RPMI7951 (cell line): Measurements from ENCODE around the gene C10orf105. TPM values are rescaled to one million over a fixed set of nuclear protein-coding genes. Genes with fewer than 3 reads are reported as not detected.
A peak's percentile ranks its signal among the peaks of the same experiment; 100 is the strongest.

ENCODE experiments used
- DNase-seq: peaks from one replicate; pipeline ENCODE4 v3.0.0-alpha.2; 2012; ENCODE audit warnings: low read depth
- total RNA-seq: library from RNA; depleted of rRNA; stranded (reverse); fragments of >200 nt; shearing (Covaris generic); gene quantifications from 2 replicates; pipeline ENCODE4 v1.2.3, GENCODE V29; 2014; rRNA removed

C10orf105 gene, protein sequence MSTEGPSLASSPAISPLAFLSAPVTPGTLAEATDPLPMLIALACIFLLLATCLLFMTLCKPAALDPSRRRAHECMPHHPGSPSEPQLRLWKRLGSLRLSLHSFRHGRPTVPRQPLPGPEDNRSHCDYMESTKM
- 0.10 and 0.12 TPM in 2 replicates for total RNA-seq

DNA sequence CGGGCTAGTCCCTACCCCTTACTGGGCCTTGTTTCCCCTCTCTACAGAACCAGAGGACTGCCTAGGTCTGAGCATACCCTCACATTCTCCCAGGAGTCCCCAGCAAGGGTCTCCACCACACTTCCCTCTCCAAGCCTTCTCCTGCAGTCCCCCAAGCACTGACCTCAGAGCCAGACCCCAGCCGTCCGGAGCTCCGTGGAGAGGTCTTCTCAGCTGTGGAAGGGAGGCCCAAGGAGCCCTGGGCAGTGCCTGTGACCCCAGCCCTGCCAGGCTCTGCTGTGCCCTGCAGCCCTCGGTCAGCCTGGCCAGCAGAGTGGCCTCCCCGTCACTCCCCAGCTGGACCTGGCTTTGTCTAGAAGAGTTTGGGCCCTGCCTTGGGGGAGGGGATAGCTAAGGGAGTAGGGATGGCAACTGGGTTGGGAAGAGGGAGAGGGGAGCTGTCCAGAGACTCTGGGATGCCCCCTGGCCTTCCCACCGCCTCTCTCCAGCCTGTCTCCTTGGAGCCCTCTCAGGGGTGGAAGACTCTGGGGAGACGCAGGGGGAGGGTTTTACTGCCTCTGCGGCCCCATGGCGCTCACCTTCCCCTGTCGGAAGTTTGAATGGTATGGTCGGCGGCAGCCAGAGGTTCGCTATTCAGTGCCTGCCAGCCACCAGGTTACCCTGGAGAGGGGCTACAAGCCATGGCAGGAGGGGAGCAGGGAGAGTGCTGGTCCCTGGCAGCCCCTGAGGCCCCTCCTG lies at the start of gene C10orf105:
C10orf105 (minus strand) TSS at position 315 of the 738 bp plus-strand sequence. CDS start 3,441 bp downstream, outside the sequence.
- no peak for DNase-seq

DNA sequence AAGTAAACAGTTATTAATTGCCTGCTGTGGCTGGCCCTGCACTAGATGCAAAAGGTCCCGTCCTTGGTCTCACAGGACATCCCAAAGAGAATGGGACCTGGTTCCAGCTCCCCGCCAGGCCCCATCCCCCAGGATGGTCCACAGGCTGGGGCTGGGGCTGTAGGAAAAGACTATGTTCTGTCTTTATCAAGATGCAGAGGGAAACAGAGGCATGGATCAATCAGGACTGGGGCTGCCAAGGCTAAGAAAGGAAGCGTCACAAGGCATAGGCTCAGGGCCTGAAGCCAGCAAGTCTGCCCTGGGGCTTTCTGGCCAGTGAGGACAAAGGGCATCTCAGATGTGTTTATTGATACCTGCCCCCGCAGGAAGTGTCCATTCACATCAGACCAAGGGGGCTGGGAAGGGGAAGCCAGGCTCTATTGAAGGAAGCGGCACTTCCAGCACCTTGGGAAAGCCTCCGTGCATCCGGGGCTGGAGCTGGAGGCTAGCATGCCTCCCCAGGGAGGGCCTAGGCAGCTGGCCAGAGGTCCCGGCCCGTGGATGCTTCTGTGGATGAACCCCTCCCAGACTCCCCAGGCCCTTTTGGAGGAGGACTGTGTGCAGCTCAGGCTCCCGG lies 48.0 kb upstream of the C10orf105 start:
- DNase-seq = peak; percentile 70

DNA sequence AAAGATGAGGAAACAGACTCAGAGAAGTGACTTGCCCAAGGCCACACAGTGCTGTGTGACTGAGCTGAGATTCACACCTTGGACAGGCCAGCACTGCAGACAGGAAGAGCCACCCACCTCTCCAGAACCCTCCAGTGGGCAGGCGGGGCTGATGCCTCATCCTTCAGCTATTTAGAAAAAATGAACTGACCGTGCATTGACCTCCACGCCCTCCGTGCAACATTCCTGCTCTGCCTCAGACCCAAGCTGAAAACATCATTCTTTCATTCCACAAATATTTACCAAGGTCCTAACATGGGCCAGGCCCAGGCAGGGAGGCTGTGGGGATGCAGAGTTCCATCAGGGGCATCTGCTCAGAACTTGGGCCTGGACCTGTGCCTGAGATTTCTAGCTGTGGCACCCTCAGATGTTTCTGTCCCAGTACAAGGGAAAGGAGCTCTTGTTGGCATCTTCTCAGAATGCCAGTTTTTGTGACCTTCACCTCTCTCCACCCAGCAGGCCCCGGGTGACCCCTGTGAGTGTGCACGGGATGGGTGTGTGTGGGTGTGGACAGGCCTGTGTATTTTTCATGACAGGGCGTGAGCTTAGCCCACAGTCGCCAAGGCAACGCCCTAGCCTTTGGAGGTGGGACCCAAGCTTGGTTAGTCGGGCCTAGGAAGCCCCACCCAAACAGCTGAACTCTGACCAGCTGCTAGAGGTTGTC lies 47.3 kb upstream of the C10orf105 start:
- DNase-seq = peak; percentile 91

DNA sequence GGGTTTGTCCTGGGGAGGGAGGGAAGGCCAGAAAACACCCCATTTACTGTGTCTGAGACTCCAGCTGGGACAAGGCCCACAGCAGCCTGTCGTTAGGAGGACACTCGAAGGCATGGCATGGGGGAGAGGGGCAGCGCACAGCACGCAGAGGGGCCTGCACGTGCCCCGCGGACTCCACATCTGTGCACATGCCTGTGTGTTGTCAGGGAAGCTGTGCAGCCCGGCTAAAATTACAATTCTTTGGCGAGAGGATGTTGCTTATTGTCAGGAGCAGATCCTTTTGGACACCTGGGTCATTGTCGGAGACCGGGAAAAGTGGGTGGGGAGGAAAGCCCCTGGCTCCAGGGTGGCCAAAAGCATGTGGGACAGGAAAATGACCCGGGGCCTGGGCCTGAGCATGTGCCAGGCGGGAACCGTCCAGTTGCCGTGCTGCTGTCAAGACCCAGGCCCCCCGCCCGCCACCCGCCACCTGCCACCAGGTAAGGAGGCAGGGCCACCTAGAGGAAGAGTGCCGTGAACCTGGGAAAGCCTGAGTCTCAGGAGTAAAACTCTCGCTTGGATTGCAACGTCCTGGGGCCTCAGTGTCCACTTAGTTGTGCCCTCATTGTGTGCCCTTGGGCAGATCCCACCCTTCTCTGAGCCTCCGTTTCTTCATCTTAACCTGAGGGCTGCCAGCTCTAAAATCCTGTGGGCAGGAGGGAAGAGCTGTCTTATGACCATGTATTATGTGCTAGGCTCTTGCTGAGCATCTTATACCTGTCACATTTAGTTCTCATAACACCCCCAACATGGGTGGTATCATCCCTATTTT lies 46.5 kb upstream of the C10orf105 start:
- DNase-seq = no peak

DNA sequence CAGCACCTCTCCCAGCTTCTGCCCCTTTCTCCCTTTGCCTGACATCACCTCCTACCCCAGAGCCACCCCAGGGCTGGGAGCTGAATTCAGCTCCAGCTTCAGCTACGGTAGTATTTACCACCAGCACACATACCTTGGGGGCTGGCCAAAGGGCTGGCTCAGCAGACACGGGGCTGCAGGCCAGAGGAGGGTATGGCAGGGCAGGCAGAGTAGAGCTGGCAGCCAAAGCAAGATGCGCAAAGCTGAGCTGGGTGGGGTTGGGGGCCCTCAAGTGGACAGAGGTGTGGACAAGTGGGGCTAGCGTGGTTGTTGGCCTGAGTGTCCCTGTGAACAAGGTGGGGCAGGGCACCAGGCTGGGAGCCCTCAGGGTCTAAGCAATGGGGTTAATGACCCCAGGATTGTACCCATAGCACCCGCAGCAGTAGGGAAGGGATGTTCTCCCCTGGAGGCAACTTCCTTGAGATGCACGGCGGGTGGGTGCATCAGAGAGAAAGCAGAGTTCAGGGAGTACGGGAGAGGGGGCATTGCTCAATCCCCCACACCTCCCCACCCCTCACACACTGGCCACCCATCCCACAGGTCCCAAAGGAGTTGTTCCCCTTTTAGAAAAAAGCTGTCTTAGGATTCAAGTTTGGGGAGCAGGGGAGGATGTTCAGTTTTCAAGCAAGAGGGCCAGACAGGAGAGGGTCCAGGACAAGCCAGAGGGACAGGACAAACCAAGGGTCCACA lies 45.8 kb upstream of the C10orf105 start:
- DNase-seq = no peak

DNA sequence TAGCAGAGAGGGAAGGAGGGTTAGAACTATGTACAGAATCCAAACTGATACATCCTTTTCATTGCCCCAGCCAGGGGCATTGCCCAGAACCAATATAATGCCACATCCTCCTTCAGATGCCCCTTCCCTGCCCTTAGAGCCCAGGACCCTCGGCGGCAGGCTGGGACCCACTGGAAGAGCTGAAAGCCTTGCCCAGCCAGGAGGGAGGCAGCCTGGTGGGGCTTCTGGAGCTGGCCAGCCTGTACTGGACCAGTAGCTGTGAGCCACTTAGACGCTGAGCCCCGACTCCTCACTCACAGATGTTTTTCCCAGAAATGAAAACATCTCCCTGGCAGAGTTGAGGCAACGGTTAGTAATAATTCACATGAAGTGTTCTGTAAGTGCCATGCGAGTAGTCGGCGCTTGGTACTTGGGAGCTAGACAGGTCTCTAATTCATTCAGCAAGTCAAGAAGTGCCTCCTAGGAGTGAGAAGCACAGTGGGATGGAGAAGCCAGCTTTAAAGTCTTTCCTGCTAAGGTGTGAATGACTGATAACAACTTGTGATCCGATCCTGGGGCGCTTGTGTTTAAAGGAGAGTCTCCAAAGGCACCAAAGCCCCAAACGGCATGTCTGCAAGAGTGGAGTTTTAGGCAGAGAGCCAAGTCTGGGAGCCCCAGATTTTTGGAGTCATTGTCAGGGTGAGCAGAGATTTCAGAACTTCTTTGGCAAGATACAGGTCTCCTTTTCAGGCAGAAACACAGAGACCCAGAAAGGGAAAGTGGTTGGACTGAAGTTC lies 44.0 kb upstream of the C10orf105 start:
- DNase-seq = no peak

DNA sequence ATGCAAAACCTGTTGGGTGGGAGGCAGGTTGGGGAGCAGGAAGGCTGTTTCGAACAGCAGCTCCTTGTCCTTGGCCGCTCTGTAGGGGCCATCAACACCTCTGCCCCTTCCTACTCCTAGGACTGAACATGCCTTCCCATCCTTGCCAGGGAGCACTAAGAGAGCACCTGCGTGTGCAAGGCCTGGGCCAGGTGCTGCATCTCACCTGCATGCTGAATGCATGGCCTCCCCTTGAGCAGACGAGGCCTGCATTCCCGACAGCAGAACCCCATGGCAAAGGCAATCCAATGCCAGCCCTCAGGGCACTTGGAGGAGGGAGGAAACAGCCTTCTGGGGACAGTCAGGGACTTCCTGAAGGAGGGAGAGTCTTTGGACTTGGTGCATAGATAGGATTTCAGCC lies 42.7 kb upstream of the C10orf105 start:
- DNase-seq = no peak

DNA sequence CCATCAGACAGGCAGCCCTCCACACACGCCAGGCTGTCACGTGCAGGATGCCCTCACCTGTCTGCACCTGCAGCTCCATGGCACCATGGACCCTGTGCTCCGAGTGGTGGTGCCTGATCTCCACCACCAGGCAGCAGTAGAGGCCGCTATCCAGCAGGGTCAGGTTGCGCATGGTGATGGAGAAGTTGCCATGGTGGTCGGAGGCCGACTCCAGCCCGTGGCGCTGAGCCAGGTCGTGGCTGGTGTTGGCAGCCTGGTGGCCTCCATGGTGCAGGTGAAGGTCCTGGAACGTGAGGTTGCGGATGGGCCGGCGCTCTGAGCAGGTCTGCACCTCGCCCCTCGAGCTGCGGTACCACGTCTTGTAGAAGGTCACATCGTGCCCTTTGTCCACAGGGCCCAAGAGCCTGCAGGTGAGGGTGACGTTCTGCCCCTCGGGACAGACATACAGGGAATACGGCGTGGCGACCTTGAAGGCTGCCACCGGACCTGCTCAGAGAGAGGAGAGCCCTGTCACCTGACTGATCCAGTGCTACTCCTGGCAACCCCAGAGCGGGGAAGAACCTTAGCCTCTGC lies 42.0 kb upstream of the C10orf105 start:
- DNase-seq = no peak

DNA sequence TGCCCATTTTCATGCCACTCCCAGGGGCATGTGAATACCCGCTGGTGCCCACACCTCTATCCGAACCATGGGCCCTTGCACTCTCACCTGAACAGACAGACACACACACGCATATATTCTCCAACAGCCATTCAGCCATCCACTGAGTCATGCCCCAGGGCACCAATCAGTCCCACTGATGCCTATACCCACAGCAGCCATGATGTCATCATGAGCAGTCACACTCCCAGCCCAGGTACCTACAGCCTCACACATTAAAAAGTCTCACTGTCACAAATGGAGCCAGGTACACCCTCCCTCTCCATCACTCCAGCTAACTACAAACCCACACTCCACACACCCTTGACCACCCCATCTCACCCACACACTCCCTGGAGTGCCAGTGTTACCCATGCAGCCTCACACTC lies 41.5 kb upstream of the C10orf105 start:
- no peak for DNase-seq

DNA sequence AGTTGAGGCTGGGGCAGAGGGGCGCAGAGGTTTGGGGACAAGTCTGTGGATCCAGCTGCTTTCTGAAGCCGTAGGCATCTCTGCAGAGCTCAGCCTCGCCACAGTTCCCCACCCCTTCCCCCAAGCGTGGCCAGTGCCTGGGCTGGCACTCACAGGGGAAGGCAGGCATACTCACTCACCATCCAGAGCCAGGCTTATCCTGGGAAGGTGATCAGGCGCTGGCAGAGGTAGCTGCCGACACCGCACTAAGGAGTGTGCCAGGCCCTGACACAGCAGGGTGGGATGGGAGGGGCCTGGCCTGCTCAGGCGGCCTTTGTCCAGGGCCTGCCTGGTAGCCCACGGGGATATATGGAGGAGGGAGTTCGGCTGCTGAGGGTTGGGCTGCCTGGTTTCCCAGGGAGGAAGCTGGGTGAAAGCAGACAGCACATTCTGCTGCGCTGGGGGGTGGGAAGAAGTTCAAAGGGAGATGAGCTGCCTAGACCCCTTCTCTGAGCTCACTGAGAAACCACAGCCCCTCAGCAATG lies 37.9 kb upstream of the C10orf105 start:
- DNase-seq = no peak

DNA sequence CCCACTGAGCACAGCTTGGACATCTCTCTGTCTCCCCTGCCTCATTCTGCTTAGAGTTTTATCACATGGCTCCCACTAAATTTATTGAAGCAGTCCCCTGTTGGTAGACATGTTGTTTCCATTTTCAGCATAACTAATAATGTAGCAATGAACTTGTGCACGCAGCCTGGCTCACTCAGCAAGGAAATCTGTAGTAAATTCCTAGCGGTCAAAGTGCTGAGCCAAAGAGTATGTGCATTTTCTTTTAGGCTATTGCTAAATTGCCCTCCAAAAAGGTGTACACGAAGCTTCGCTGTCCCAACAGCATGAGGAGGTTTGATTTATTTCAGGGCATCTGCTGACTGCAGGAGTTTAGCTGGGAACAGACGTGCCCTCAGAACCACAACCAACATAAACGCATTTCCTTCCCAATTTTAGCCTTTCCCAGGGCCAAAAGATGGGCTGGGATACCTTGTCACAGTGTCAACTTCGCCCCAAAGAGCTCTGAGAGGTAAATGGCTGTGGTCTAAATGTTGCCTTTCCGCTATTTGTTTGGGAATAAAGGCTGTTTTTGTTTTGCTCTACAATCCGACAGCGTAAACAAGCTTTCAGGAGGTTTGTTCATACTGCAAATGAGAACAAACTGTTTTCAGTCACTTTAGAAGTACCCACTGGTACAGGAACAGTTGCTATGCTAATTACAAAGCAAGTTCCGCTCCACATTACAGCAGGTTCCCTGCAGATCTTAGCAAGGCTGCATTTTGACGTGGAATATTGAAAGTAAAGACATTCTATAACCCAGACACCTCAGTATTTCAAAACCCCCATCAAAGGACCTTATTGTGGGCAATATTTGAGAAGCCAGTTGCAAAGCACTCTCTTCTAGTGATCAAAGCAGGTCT lies 37.0 kb upstream of the C10orf105 start:
- no peak for DNase-seq

DNA sequence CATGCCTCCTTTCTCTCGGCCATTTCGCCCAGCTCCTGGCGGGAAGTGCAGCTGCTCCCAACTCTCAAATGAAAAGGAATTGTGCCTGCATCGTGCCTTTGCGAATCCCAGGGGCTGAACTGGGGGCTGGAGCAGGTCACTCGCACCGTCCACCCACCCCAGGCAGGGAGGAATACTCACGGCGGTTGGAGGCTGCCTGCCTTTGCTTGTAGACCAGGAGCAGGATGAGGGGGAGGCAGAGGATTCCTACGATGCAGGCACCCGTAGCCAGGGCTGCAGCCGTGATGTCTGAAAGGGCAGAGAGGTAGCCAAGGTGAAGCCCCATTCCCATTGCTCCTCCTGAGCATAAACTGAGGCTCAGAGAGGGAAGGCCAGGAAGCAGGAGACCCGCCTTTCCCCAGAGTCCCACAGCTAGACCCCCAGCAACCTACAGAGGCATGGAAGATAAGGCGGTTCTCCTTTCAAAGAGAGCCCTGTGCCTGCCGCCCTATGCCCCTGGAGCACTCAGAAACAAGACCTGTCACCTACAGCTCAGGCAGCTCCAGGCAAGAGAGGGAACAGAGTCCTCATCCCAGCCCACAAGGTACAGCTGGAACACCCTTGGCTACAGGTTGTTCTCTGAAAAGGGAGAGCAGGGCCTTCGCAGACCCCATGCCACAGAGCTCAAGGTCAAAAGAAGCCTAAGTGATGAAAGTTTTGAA lies 35.8 kb upstream of the C10orf105 start:
- DNase-seq = no peak

DNA sequence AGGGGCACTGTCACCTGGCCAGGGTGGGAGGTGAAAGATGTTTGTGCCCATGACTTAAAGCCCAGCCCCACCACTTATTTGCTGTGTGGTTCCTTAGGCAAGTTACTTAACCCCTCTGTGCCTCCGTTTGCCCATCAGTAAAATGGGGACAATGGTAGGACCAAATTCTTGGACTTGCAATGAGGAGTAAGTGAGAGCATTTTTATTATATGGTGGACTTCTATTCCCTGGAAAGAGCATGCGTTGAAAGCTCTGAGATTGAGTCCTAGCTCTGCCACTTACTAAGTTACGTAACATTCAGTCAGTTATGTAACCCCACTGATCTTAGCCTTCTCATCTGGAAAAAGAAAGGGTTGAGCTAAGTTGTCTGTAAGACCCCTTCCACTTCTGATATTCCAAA lies 35.0 kb upstream of the C10orf105 start:
- no peak for DNase-seq

DNA sequence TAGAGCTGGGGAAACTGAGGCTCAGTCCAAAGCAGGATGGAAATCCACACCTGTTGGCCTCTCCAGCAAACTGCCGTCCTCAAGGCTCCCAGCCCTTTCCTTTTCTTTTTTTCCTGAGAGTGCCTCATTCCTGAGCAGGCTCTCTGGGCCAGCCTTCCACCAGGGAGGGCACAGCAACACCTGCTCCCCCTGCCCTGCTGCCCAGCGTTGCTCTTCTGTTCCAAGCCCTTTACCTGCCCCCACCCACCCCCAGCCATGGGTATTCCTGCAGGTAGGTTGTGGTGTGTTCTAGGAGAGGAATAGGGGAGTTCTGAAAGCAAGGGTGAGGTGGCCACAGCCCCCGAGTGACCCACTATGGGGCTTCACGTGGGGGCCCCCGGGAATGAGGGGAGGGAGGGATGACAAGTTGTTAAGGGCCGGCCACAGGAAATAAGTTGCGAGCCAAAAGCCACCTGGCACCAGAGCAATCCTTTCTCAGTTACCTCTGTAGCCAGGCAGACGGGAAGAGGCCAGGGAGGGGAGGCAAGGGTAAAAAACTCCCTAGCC lies 34.5 kb upstream of the C10orf105 start:
- no peak for DNase-seq

DNA sequence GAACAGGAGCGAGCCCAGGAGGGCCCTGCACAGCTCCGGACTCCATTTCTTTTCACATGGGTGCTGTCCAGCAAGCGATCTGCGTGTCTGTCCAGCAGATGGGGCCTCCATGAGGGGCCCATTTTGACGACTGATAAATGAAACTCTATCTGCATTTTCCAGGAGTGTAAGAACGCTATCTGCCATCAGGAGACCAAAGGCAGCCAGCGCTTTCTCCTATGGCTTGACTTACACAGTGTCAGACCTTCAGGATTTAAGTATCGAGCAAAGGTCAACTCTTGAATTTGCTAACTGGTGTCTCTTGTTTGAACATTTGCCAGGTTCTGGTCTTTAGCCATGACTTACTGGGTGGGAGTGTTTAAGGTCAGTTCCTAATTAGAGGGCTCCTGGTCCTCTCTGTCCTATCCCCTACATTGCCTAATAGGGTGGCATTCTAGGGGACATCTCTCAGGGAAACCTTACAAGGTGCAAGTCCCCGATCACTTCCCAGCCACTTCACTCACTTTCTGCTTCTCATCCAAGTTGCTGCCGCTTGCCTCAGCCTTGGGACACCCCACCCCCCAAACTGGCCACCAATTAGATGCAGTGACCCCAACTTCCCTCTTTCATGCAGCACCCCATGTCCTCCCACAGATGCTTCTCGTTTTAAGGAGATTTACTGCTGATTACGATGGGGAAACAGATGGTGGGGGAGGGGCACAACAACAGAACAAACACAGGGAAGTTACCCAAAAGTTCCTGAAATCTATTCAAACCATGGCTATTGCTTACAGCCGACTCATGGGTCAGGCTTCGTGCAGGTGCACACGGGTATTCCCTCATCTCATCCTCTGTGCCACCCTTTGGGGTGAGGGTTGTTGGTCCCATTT lies 33.7 kb upstream of the C10orf105 start:
- no peak for DNase-seq

DNA sequence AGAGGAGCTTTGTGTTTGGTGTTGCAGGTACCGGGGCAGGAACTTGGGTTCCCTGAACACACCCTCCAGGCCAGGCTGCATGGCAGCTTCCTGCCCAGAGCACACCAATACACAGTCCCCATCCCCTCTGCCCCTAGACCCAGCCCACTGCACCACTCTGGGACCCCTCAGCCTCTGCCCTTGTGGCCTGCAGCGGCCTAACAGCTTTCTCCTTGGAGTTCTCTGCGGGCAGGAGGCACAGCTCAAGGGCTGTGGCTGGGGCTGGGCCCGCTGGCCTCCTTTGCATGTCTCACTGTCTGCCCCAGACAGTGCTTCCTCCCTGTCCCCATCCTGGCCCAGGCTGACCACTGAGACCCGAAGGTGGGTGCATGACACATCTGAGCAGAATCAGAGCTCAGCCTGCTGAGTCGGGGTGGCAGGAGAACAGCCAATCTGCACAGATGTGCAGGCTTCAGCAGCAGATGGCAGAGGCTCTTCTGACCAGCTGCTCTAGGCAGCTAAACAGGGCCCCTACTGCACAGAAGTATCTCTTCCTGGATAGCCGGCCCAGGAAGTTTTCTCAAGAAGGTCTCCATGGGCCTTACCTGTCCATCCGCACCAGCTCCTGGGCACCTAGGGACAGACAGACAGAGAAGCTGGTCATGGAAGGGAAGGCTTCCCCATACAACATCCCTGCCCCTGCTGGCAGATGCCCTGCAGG lies 33.0 kb upstream of the C10orf105 start:
- DNase-seq = no peak
